K562 (cell line): ENCODE measurements around the gene ZDHHC11B.
"Not testable (repeated sequence)": the region's sequence is repeated elsewhere in the genome, so short reads cannot be mapped to it uniquely, and the experiment has no call there.

ENCODE experiments used
- CTCF ChIP-seq, 3 experiments: IDR thresholded peaks in 2 of 3; conservative IDR thresholded peaks in 1 of 3; 2 replicates each; pipeline ENCODE4 v1.5.1; 2011 to 2012; ENCODE audit warnings: low read length in 3 of 3, mild to moderate bottlenecking in 3 of 3, control low read depth in 2 of 3, improper control_type of control experiment in 1 of 3, inconsistent platforms in 1 of 3, low read depth in 1 of 3, mixed read lengths in 1 of 3, moderate library complexity in 1 of 3; ENCODE audit not compliant: insufficient read depth in 2 of 3
- DPF2 ChIP-seq: fragments of 450-650 bp; IDR thresholded peaks from 2 replicates; pipeline ENCODE4 v1.6.1; 2016
- NFE2 ChIP-seq: IDR thresholded peaks from 2 replicates; pipeline ENCODE4 v1.6.1; 2014; ENCODE audit warnings: antibody characterized with exemption, low read depth
- NFIC ChIP-seq: fragments of 450-650 bp; IDR thresholded peaks from 2 replicates; pipeline ENCODE4 v1.6.1; 2017; ENCODE audit warnings: mild to moderate bottlenecking, inconsistent platforms
- POLR2AphosphoS5 ChIP-seq: IDR thresholded peaks from 2 replicates; pipeline ENCODE4 v1.6.1; 2011; ENCODE audit warnings: mild to moderate bottlenecking, low read depth, low read length, moderate library complexity; ENCODE audit not compliant: control insufficient read depth, insufficient read depth
- ZNF384 ChIP-seq: IDR thresholded peaks from 2 replicates; pipeline ENCODE4 v1.6.1; 2012; ENCODE audit warnings: low read depth, low read length, improper control_type of control experiment

GRCh38 chr5:770585-770984, 13.9 kb downstream of the ZDHHC11B start:
- TF ChIP-seq DPF2; NFIC; NFE2; ZNF384; CTCF (IDR thresholded peaks at IDR 0.05 in 2 of 3, conservative IDR thresholded peaks at IDR 0.05 in 1 of 3; ENCODE audit: insufficient read depth in 2 of 3, low read depth in 1 of 3, low read length in 3 of 3); POLR2AphosphoS5: not testable (repeated sequence)
